Activated CD4-positive, alpha-beta T cell treated with anti-CD3 and anti-CD28 coated beads, Interleukin-2, Interleukin-4, amounts not matched to agents 100 ng/mL and 50 ng/mL, durations not matched to agents 16 hours and 8 hours (primary cell): ENCODE results near the gene LYRM1.
"Not testable (repeated sequence)": the region's sequence is repeated elsewhere in the genome, so short reads cannot be mapped to it uniquely, and the experiment has no call there.

Experiments
- DNase-seq: peaks from one replicate; pipeline ENCODE4 v3.0.0-alpha.2; 2020; ENCODE audit warnings: low spot score

LYRM1 gene

GRCh38 chr16:20900299-20901067 is at the start of gene LYRM1, which contains the start of gene DCUN1D3:
LYRM1 (plus strand) TSS chr16:20900771; CDS start chr16:20915556, 14,785 bp downstream.
DCUN1D3 (minus strand) TSS chr16:20900358; CDS start chr16:20862538, 37,820 bp downstream.
- peak; percentile 96 for DNase-seq

GRCh38 chr16:20850981-20851380 is 49.6 kb upstream of the LYRM1 start:
- DNase-seq, result no peak

- no peak for DNase-seq
Observed at GRCh38 chr16:20851601-20852000, 49.0 kb upstream of the LYRM1 start.

GRCh38 chr16:20853143-20853542 is 47.4 kb upstream of the LYRM1 start:
- DNase-seq, result no peak

- no peak for DNase-seq
Observed at GRCh38 chr16:20853981-20854620, 46.5 kb upstream of the LYRM1 start.

GRCh38 chr16:20854963-20855362 is 45.6 kb upstream of the LYRM1 start:
- DNase-seq, result no peak

GRCh38 chr16:20857281-20857680 is 43.3 kb upstream of the LYRM1 start:
- no peak for DNase-seq

GRCh38 chr16:20859229-20859628 is 41.3 kb upstream of the LYRM1 start:
- DNase-seq, result no peak

GRCh38 chr16:20859699-20860098 is 40.9 kb upstream of the LYRM1 start:
- DNase-seq, result no peak

GRCh38 chr16:20860361-20860760 is 40.2 kb upstream of the LYRM1 start:
- no peak for DNase-seq

- DNase-seq, result not testable (repeated sequence)
Observed at GRCh38 chr16:20860995-20861394, 39.6 kb upstream of the LYRM1 start.

- DNase-seq, result no peak
Observed at GRCh38 chr16:20862162-20862960, 38.2 kb upstream of the LYRM1 start.

- DNase-seq, result not testable (repeated sequence)
Observed at GRCh38 chr16:20864376-20864775, 36.2 kb upstream of the LYRM1 start.

- peak; percentile 43 for DNase-seq
Observed at GRCh38 chr16:20865420-20866131, 35.0 kb upstream of the LYRM1 start.

GRCh38 chr16:20866145-20866772 is 34.3 kb upstream of the LYRM1 start:
- DNase-seq, result no peak

- DNase-seq, result no peak
Observed at GRCh38 chr16:20866801-20867200, 33.8 kb upstream of the LYRM1 start.

- DNase-seq, result no peak
Observed at GRCh38 chr16:20867585-20867984, 33.0 kb upstream of the LYRM1 start.

- no peak for DNase-seq
Observed at GRCh38 chr16:20868890-20869289, 31.7 kb upstream of the LYRM1 start.

- no peak for DNase-seq
Observed at GRCh38 chr16:20870122-20870820, 30.3 kb upstream of the LYRM1 start.

GRCh38 chr16:20871258-20871657 is 29.3 kb upstream of the LYRM1 start:
- no peak for DNase-seq
